SK-N-SH (cell line): ENCODE measurements around the gene EMP1. TPM values are rescaled to one million over a fixed set of nuclear protein-coding genes. Genes with fewer than 3 reads are reported as not detected.

Source experiments
- CTCF ChIA-PET: fragments of 300-600, 350-600 bp; formaldehyde crosslinking; extraction: SDS; loops from one replicate; lab custom pipeline; 2021; lab: Yijun Ruan, JAX
- POLR2A ChIA-PET: fragments of 350-600 bp; sonication (Branson Sonifier 250); formaldehyde crosslinking; extraction: SDS; loops from one replicate; lab custom pipeline; 2020; ENCODE audit warnings: antibody characterized with exemption, inconsistent platforms; lab: Yijun Ruan, JAX
- DNase-seq: peaks from one replicate; pipeline ENCODE4 v3.0.0; 2012
- H2AFZ ChIP-seq: fragments of 200-600 bp; sonication (generic); 2 replicates; pipeline ENCODE4 v1.8.1; 2016; ENCODE audit warnings: antibody characterized with exemption, mild to moderate bottlenecking, low read depth
- H3F3A ChIP-seq: fragments of 200-600 bp; sonication (generic); replicated peaks from 2 replicates; pipeline ENCODE3; 2016; ENCODE audit warnings: antibody characterized with exemption, mild to moderate bottlenecking; ENCODE audit not compliant: insufficient read depth
- H3K27ac ChIP-seq, 2 experiments: fragments of 200-500 bp in 1 of 2; fragments of 200-600 bp in 1 of 2; sonication (Bioruptor generic) in 1 of 2; sonication (generic), shearing (Covaris generic) in 1 of 2; 2 replicates each; pipeline versions ENCODE4 v1.5.1 to v1.6.1; 2014 to 2016; ENCODE audit warnings: low read depth in 2 of 2, inconsistent platforms in 1 of 2, low read length in 1 of 2, mild to moderate bottlenecking in 1 of 2, mixed read lengths in 1 of 2
- H3K27me3 ChIP-seq: fragments of 200-600 bp; sonication (generic), shearing (Covaris generic); 2 replicates; pipeline ENCODE4 v1.6.1; 2016; ENCODE audit warnings: mixed run types; ENCODE audit not compliant: insufficient read depth
- H3K36me3 ChIP-seq, 2 experiments: fragments of 200-500 bp in 1 of 2; fragments of 200-600 bp in 1 of 2; sonication (Bioruptor generic) in 1 of 2; sonication (generic) in 1 of 2; replicated peaks in 1 of 2; 2 replicates each; pipeline versions ENCODE3 to v1.5.1; 2014 to 2016; ENCODE audit warnings: low read length in 1 of 2, mild to moderate bottlenecking in 1 of 2; ENCODE audit not compliant: insufficient read depth in 2 of 2, control insufficient read depth in 1 of 2
- H3K4me1 ChIP-seq, 2 experiments: fragments of 200-500 bp in 1 of 2; fragments of 200-600 bp in 1 of 2; sonication (Bioruptor generic) in 1 of 2; sonication (generic), shearing (Covaris generic) in 1 of 2; 2 replicates each; pipeline versions ENCODE4 v1.5.1 to v1.6.1; 2014 to 2016; ENCODE audit warnings: low read depth in 1 of 2, low read length in 1 of 2, mixed run types in 1 of 2; ENCODE audit not compliant: insufficient read depth in 2 of 2, control insufficient read depth in 1 of 2
- H3K4me2 ChIP-seq: fragments of 200-600 bp; sonication (generic), shearing (Covaris generic); 2 replicates; pipeline ENCODE4 v1.6.1; 2017; ENCODE audit warnings: mixed run types
- H3K4me3 ChIP-seq, 2 experiments: fragments of 200-500 bp in 1 of 2; fragments of 200-600 bp in 1 of 2; sonication (Bioruptor generic) in 1 of 2; sonication (generic), shearing (Covaris generic) in 1 of 2; 2 replicates each; pipeline versions ENCODE4 v1.5.1 to v1.8.1; 2014 to 2016; ENCODE audit warnings: low read depth in 2 of 2, inconsistent platforms in 1 of 2, low read length in 1 of 2, mild to moderate bottlenecking in 1 of 2, mixed read lengths in 1 of 2, moderate library complexity in 1 of 2
- H3K79me2 ChIP-seq: fragments of 200-600 bp; sonication (generic); 2 replicates; pipeline ENCODE4 v1.8.1; 2017; ENCODE audit warnings: mild to moderate bottlenecking; ENCODE audit not compliant: insufficient read depth
- H3K9ac ChIP-seq: fragments of 200-600 bp; sonication (generic); 2 replicates; pipeline ENCODE4 v1.6.1; 2017; ENCODE audit warnings: mixed run types
- H3K9me2 ChIP-seq: fragments of 200-600 bp; sonication (generic); 2 replicates; pipeline ENCODE4 v1.6.1; 2017; ENCODE audit warnings: mixed run types
- H3K9me3 ChIP-seq: fragments of 200-600 bp; sonication (generic); 2 replicates; pipeline ENCODE4 v1.6.1; 2017; ENCODE audit warnings: mixed run types, mild to moderate bottlenecking, moderate library complexity
- H4K20me1 ChIP-seq: fragments of 200-600 bp; sonication (generic); 2 replicates; pipeline ENCODE4 v1.6.1; 2017; ENCODE audit warnings: mild to moderate bottlenecking, mixed run types; ENCODE audit not compliant: insufficient read depth
- CHD2 ChIP-seq: fragments of 150-350 bp; IDR thresholded peaks from 2 replicates; pipeline ENCODE4 v1.6.1; 2018; ENCODE audit warnings: low read length; ENCODE audit not compliant: partially characterized antibody
- CTCF ChIP-seq: fragments of 200-600 bp; sonication (generic); IDR thresholded peaks from 2 replicates; pipeline ENCODE4 v1.6.1; 2017; ENCODE audit warnings: antibody characterized with exemption, mild to moderate bottlenecking, moderate library complexity
- EP300 ChIP-seq, 2 experiments: IDR thresholded peaks; 2 replicates each; pipeline versions ENCODE4 v1.4.0 to v1.6.1; 2012; ENCODE audit warnings: borderline replicate concordance in 1 of 2, low read depth in 1 of 2, low read length in 1 of 2
- MXI1 ChIP-seq: IDR thresholded peaks from 2 replicates; pipeline ENCODE4 v1.6.1; 2012; ENCODE audit warnings: mild to moderate bottlenecking, low read depth, low read length, improper control_type of control experiment
- RAD21 ChIP-seq: IDR thresholded peaks from 2 replicates; pipeline ENCODE4 v1.6.1; 2012; ENCODE audit warnings: mild to moderate bottlenecking, low read length
- REST ChIP-seq: IDR thresholded peaks from 2 replicates; pipeline ENCODE4 v1.6.1; 2012; ENCODE audit warnings: mild to moderate bottlenecking, low read depth, low read length, moderate library complexity
- RXRA ChIP-seq: IDR thresholded peaks from 2 replicates; pipeline ENCODE4 v1.4.0; 2012; ENCODE audit warnings: low read depth, mild to moderate bottlenecking, borderline replicate concordance
- TAF1 ChIP-seq: IDR thresholded peaks from 2 replicates; pipeline ENCODE4 v1.6.1; 2012; ENCODE audit warnings: low read depth, mild to moderate bottlenecking, low read length, moderate library complexity, borderline replicate concordance
- TCF12 ChIP-seq: IDR thresholded peaks from 2 replicates; pipeline ENCODE4 v1.4.0; 2012
- USF1 ChIP-seq: IDR thresholded peaks from 2 replicates; pipeline ENCODE4 v1.4.0; 2012; ENCODE audit warnings: low read depth, borderline replicate concordance
- USF2 ChIP-seq: fragments of 150-350 bp; IDR thresholded peaks from 2 replicates; pipeline ENCODE4 v1.6.1; 2017; ENCODE audit warnings: antibody characterized with exemption, low read length, low read depth, borderline replicate concordance
- YY1 ChIP-seq: IDR thresholded peaks from 2 replicates; pipeline ENCODE4 v1.4.0; 2012; ENCODE audit warnings: low read depth, mild to moderate bottlenecking
- WGBS: methylation state at CpG from one replicate; pipeline ENCODE4 v1.1.6; 2017; ENCODE audit warnings: low lambda C conversion rate; 5-methylcytosine and 5-hydroxymethylcytosine counted together
- polyA plus RNA-seq, 3 experiments: library from polyadenylated mRNA; depleted of rRNA; stranded (reverse); fragments of >200 nt; gene quantifications; 2 replicates each; pipeline ENCODE4 v1.2.3, GENCODE V29; 2012

Gene EMP1
- polyA plus RNA-seq, 1 of the 3 experiments (the other 2 are of a cell fraction) = 67.4 TPM

GRCh38 chr12:13189264-13189663 is 7.3 kb upstream of the EMP1 start:
- Histone ChIP-seq H3K4me3 (no peak overlapping the region), H3K4me1 (peaks cover 2 to 18% of the 10 kb centered on the region in 2 experiments; a peak in 3 of 4 replicates), H3K9ac (no peak overlapping the region), H3K27ac (no peak overlapping the region), H3K4me2 (no peak overlapping the region), H3K9me2 (no peaks in the 10 kb centered on the region), H3K27me3 (no peaks in the 10 kb centered on the region), H3K79me2 (no peaks in the 10 kb centered on the region), H4K20me1 (no peaks in the 10 kb centered on the region), H3F3A (peaks cover 6% of the 10 kb centered on the region), H3K9me3 (no peaks in the 10 kb centered on the region), H3K36me3 (no peaks in the 10 kb centered on the region), H2AFZ (no peak overlapping the region)
- CTCF ChIA-PET = interaction anchor here (0.7 to 1.5 kb wide), 2 partner anchors 23 to 54 kb away, joined by 3 to 8 read pairs; no protein-coding TSS in a partner anchor
- TF ChIP-seq TCF12 = no peak
- TF ChIP-seq EP300 (IDR thresholded peaks at IDR 0.05; ENCODE audit: borderline replicate concordance in 1 of 2, low read depth in 1 of 2, low read length in 1 of 2) = no peak
- no peak for TF ChIP-seq YY1
- no peak for TF ChIP-seq USF1
- no peak for TF ChIP-seq RAD21
- no peak for TF ChIP-seq REST
- no peak for TF ChIP-seq CTCF
- TF ChIP-seq TAF1 = no peak
- TF ChIP-seq MXI1 = no peak
- POLR2A ChIA-PET = no interaction called here
- no peak for DNase-seq

GRCh38 chr12:13190275-13190674 is 6.3 kb upstream of the EMP1 start:
- Histone ChIP-seq H2AFZ (no peak overlapping the region), H3K4me3 (no peak overlapping the region), H3K9ac (no peak overlapping the region), H3K27ac (no peak overlapping the region), H3K36me3 (no peaks in the 10 kb centered on the region), H3K9me2 (no peaks in the 10 kb centered on the region), H3K9me3 (no peaks in the 10 kb centered on the region), H3F3A (peaks cover 10% of the 10 kb centered on the region), H3K4me1 (peaks cover 7 to 26% of the 10 kb centered on the region in 2 experiments; a peak in 3 of 4 replicates), H3K4me2 (no peak overlapping the region), H3K27me3 (no peaks in the 10 kb centered on the region), H3K79me2 (no peaks in the 10 kb centered on the region), H4K20me1 (no peaks in the 10 kb centered on the region)
- TF ChIP-seq CHD2 (no peak), RXRA (no peak), USF2 (no peak)
- CTCF ChIA-PET = interaction anchor here (1.3 kb wide), 1 partner anchor 22 kb away, joined by 4 read pairs; no protein-coding TSS in a partner anchor
- no peak for DNase-seq
- 51% methylated on average over 3 of the region's 3 CpGs for WGBS
- POLR2A ChIA-PET = no interaction called here
